ENCODE measurements around the gene CHMP6. TPM values are rescaled to one million over a fixed set of nuclear protein-coding genes. Genes with fewer than 3 reads are reported as not detected.
A peak's percentile ranks its signal among the peaks of the same experiment; 100 is the strongest.

The CHMP6 gene
- total RNA-seq, 1 donor, result 21.4 TPM

DNA sequence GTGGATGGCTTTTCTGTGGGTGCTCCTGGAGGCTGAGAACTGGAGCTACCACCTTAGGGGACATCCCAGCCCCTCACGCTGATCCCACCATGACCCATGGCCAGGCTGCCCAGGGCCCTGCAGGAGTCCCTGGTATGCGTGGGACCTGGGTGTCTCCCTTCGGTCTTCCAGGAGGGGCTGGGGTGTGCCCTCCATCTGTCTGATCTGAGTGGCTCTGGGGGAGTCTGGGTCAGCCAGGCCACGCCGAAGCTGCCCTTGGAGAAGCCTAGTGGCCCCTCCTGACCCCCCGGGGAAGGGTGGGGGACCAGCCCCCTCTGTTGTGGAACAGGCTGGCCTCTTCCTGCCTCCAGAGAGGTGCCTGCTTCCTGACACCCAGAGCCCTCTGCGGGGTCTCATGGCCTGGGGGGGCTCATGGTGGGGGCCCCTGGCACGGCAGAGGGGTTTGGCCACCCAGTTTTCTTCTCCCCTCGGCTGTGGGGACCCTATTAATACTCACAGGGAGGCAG is 54.0 kb downstream of the CHMP6 start:
- Histone ChIP-seq H3K4me3 (ENCODE audit: insufficient read depth, low read length) (no peak overlapping the region), H4K20me1 (ENCODE audit: insufficient read depth, low read length) (peaks cover 56% of the 10 kb centered on the region), H3K27me3 (ENCODE audit: insufficient read depth, low read length) (no peaks in the 10 kb centered on the region), H3K4me1 (ENCODE audit: insufficient read depth, low read length) (peaks cover 21% of the 10 kb centered on the region), H3K9me3 (ENCODE audit: low read depth, low read length) (no peaks in the 10 kb centered on the region), H3K36me3 (ENCODE audit: insufficient read depth, low read length) (no peaks in the 10 kb centered on the region), H3K4me2 (ENCODE audit: insufficient read depth, low read length) (no peak overlapping the region), H3K79me2 (ENCODE audit: insufficient read depth, low read length) (peaks cover 89% of the 10 kb centered on the region), H2AFZ (ENCODE audit: low read length) (no peak overlapping the region), H3K27ac (ENCODE audit: low read depth, low read length) (peak overlapping the region; percentile 58)
- no peak for TF ChIP-seq CTCF (IDR thresholded peaks at IDR 0.05; ENCODE audit: extremely low read depth, low read depth, low read length)
- DNase-seq (ENCODE audit: insufficient read length, low spot score, missing footprints), result no peak

DNA sequence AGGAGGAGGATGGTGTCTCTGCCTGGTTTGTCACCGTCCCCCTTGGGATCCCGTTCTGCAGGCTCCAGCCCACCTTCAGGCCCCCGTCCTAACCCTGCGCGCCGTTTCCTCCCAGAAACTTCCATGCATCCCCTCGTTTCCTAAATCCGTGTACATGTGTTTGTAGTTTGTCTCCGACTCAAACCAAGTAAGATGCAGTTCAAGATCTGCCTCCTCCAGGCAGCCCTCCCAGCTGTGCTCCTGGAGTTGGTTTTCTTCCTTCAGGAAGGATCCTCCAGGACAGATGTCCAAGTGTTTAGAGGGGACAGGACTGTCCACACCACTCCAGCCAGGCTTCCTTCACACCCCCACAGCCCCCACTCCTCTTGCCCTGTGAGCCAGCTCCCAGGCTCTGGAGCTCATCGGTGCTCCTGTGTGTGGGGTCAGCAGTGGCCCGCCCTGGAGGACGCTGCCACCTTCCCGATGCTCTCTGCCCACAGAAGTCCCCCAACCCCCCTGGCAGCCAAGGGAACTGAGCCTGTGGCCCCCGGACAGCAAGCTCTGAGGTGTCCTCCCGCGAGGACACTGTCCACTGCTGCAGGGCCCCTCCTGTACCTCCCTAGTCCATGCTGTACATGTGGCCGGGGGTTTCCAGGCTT is 54.6 kb downstream of the CHMP6 start:
- Histone ChIP-seq H4K20me1 (ENCODE audit: insufficient read depth, low read length) (peaks cover 54% of the 10 kb centered on the region), H3K4me1 (ENCODE audit: insufficient read depth, low read length) (peaks cover 15% of the 10 kb centered on the region), H3K4me2 (ENCODE audit: insufficient read depth, low read length) (no peak overlapping the region), H3K4me3 (ENCODE audit: insufficient read depth, low read length) (no peak overlapping the region), H3K9me3 (ENCODE audit: low read depth, low read length) (no peaks in the 10 kb centered on the region), H3K27ac (ENCODE audit: low read depth, low read length) (no peak overlapping the region), H3K36me3 (ENCODE audit: insufficient read depth, low read length) (no peaks in the 10 kb centered on the region), H2AFZ (ENCODE audit: low read length) (no peak overlapping the region), H3K27me3 (ENCODE audit: insufficient read depth, low read length) (no peaks in the 10 kb centered on the region), H3K79me2 (ENCODE audit: insufficient read depth, low read length) (peaks cover 88% of the 10 kb centered on the region)
- no peak for TF ChIP-seq CTCF (IDR thresholded peaks at IDR 0.05; ENCODE audit: extremely low read depth, low read depth, low read length)
- no peak for DNase-seq (ENCODE audit: insufficient read length, low spot score, missing footprints)

DNA sequence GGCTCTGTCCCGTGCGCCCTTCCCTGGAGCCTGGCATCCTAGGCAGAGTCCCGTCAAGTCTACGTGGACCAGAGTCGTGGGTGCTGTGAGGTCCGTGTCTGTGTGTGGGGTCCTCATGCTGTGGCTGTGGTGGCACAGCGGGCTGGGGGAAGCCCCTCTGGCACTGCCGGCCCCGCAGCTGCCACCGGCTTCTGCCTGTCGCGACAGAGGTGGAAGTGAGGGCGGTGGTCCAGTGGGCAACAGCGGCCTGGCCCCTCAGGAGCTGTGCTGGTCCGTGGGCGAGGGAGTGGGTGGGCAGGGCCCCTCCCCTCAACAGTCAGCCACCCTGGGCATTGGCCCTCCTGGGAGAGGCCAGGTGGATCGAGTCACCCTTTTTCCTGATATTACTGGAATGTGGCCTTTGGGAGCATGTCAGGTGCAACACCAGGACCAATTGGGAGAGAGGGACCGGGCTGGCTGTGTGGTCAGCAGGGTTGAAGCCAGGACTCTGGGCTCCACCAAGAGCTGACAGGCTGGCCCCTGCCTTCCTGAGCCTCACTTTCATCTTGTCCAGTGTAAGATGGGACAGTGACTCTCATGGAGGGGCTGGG is 55.2 kb downstream of the CHMP6 start:
- H3K9me3 ChIP-seq (ENCODE audit: low read depth, low read length), result no peaks in the 10 kb centered on the region
- H3K4me3 ChIP-seq (ENCODE audit: insufficient read depth, low read length), result no peak overlapping the region
- no peak for TF ChIP-seq CTCF (IDR thresholded peaks at IDR 0.05; ENCODE audit: extremely low read depth, low read depth, low read length)
- DNase-seq (ENCODE audit: insufficient read length, low spot score, missing footprints), result no peak
- no peaks in the 10 kb centered on the region for H3K36me3 ChIP-seq (ENCODE audit: insufficient read depth, low read length)
- no peak overlapping the region for H2AFZ ChIP-seq (ENCODE audit: low read length)
- H3K27me3 ChIP-seq (ENCODE audit: insufficient read depth, low read length), result no peaks in the 10 kb centered on the region
- H3K27ac ChIP-seq (ENCODE audit: low read depth, low read length), result no peak overlapping the region
- peaks cover 15% of the 10 kb centered on the region for H3K4me1 ChIP-seq (ENCODE audit: insufficient read depth, low read length)
- H4K20me1 ChIP-seq (ENCODE audit: insufficient read depth, low read length), result peaks cover 55% of the 10 kb centered on the region
- H3K79me2 ChIP-seq (ENCODE audit: insufficient read depth, low read length), result peaks cover 87% of the 10 kb centered on the region
- H3K4me2 ChIP-seq (ENCODE audit: insufficient read depth, low read length), result no peak overlapping the region

- H3K9me3 ChIP-seq (ENCODE audit: low read depth, low read length), result no peaks in the 10 kb centered on the region
- peaks cover 65% of the 10 kb centered on the region for H4K20me1 ChIP-seq (ENCODE audit: insufficient read depth, low read length)
- H3K27ac ChIP-seq (ENCODE audit: low read depth, low read length), result no peak overlapping the region
- no peak overlapping the region for H3K4me2 ChIP-seq (ENCODE audit: insufficient read depth, low read length)
- no peak for TF ChIP-seq CTCF (IDR thresholded peaks at IDR 0.05; ENCODE audit: extremely low read depth, low read depth, low read length)
- H3K36me3 ChIP-seq (ENCODE audit: insufficient read depth, low read length), result no peaks in the 10 kb centered on the region
- peaks cover 15% of the 10 kb centered on the region for H3K4me1 ChIP-seq (ENCODE audit: insufficient read depth, low read length)
- H2AFZ ChIP-seq (ENCODE audit: low read length), result no peak overlapping the region
- no peaks in the 10 kb centered on the region for H3K27me3 ChIP-seq (ENCODE audit: insufficient read depth, low read length)
- peaks cover 78% of the 10 kb centered on the region for H3K79me2 ChIP-seq (ENCODE audit: insufficient read depth, low read length)
- H3K4me3 ChIP-seq (ENCODE audit: insufficient read depth, low read length), result no peak overlapping the region
- no peak for DNase-seq (ENCODE audit: insufficient read length, low spot score, missing footprints)
Measured at GRCh38 chr17:81048827-81049371, 57.3 kb downstream of the CHMP6 start.
